Lung (tissue), 12 donors: Measurements from ENCODE around the gene SFXN3. TPM values are rescaled to one million over a fixed set of nuclear protein-coding genes. Genes with fewer than 3 reads are reported as not detected.

Source experiments
- ATAC-seq: fragments of 200-7000 bp; cut with Tn5 transposase; one replicate; pipeline ENCODE4 v1.9.1; 2020; ENCODE audit warnings: moderate number of reproducible peaks; ENCODE audit not compliant: insufficient read depth, low FRiP score
- DNase-seq, 3 donors: peaks; one replicate each; pipeline ENCODE4 v3.0.0-alpha.2; 2013 to 2017
- H3K27ac ChIP-seq, 2 donors: one replicate each; pipeline ENCODE4 v1.5.1; 2013; ENCODE audit warnings: mild to moderate bottlenecking in 2 of 2, moderate library complexity in 2 of 2, control low read depth in 1 of 2, inconsistent platforms in 1 of 2, low read depth in 1 of 2, low read length in 1 of 2
- H3K27me3 ChIP-seq, 3 donors: one replicate each; pipeline ENCODE4 v1.5.1; 2013; ENCODE audit warnings: low read length in 2 of 3; ENCODE audit not compliant: control insufficient read depth in 3 of 3, insufficient read depth in 3 of 3
- H3K36me3 ChIP-seq, 4 donors: one replicate each; pipeline ENCODE4 v1.5.1; 2013; ENCODE audit warnings: low read length in 4 of 4, mild to moderate bottlenecking in 1 of 4, moderate library complexity in 1 of 4; ENCODE audit not compliant: control insufficient read depth in 4 of 4, insufficient read depth in 4 of 4
- H3K4me1 ChIP-seq, 5 donors: one replicate each; pipeline ENCODE4 v1.5.1; 2013; ENCODE audit warnings: low read length in 5 of 5, mild to moderate bottlenecking in 2 of 5, moderate library complexity in 1 of 5; ENCODE audit not compliant: control insufficient read depth in 5 of 5, insufficient read depth in 5 of 5
- H3K4me3 ChIP-seq: one replicate; pipeline ENCODE4 v1.5.1; 2013; ENCODE audit warnings: mild to moderate bottlenecking, control low read depth, moderate library complexity
- H3K9ac ChIP-seq, 2 donors: one replicate each; pipeline ENCODE4 v1.5.1; 2013; ENCODE audit warnings: low read length in 2 of 2, control low read depth in 1 of 2; ENCODE audit not compliant: insufficient read depth in 1 of 2
- H3K9me3 ChIP-seq, 4 donors: one replicate each; pipeline ENCODE4 v1.5.1; 2013; ENCODE audit warnings: low read length in 3 of 4, mild to moderate bottlenecking in 1 of 4, moderate library complexity in 1 of 4; ENCODE audit not compliant: control insufficient read depth in 4 of 4, insufficient read depth in 3 of 4
- CTCF ChIP-seq: IDR thresholded peaks from 2 replicates; pipeline ENCODE4 v1.5.1; 2012; ENCODE audit warnings: mild to moderate bottlenecking; ENCODE audit errors: control extremely low read depth, extremely low read depth
- WGBS, 2 donors: extraction: QIAGEN DNeasy Blood & Tissue Kit; methylation state at CpG; one replicate each; pipeline ENCODE4 v1.1.7; 2013; 5-methylcytosine and 5-hydroxymethylcytosine counted together
- polyA plus RNA-seq, 2 donors: library from polyadenylated mRNA; stranded (reverse); fragments of 200-250 nt; gene quantifications; one replicate each; pipeline ENCODE4 v1.2.1, GENCODE V29; 2013
- total RNA-seq, 2 donors: library from RNA; depleted of rRNA in 1 of 2; stranded (reverse); fragments of >200 nt in 1 of 2; gene quantifications; one replicate each; pipeline ENCODE4 v1.2.1, GENCODE V29; 2014 to 2021
- donor health status: control.
- donor health status: control.
- donor health status: Bipolar disorder and iron deficiency.
- donor health status: healthy.
- donor health status: DM: yes; HTN: yes; CAD: no.

Gene SFXN3
- total and polyA plus RNA-seq, 4 donors, result 36.4 to 95.8 (median 39.6) TPM

- H3K27me3 ChIP-seq, result peaks cover 0 to 13% (median 8%) of the 10 kb centered on the region in 3 donors
- H3K9ac ChIP-seq, result no peak overlapping the region
- no peaks in the 10 kb centered on the region for H3K36me3 ChIP-seq
- 89 to 94% methylated on average over 4 of the region's 4 CpGs for WGBS, 2 donors
- no peak for TF ChIP-seq CTCF
- DNase-seq (no peak), ATAC-seq (no peak)
- H3K4me1 ChIP-seq, result peaks cover 0 to 12% (median 2%) of the 10 kb centered on the region in 5 donors
- H3K27ac ChIP-seq, result no peak overlapping the region
- H3K9me3 ChIP-seq, result no peaks in the 10 kb centered on the region
- no peak overlapping the region for H3K4me3 ChIP-seq
Observed at GRCh38 chr10:101055411-101055810, 24.4 kb downstream of the SFXN3 start.

GRCh38 chr10:101056365-101057151, 25.5 kb downstream of the SFXN3 start:
- DNase-seq (no peak), ATAC-seq (no peak)
- H3K4me3 ChIP-seq, result no peak overlapping the region
- H3K4me1 ChIP-seq, result peaks cover 0 to 16% (median 2%) of the 10 kb centered on the region in 5 donors
- no peak overlapping the region for H3K27ac ChIP-seq
- H3K9me3 ChIP-seq, result no peaks in the 10 kb centered on the region
- peaks cover 0 to 2% (median 0%) of the 10 kb centered on the region in 3 donors for H3K27me3 ChIP-seq
- 97 to 99% methylated on average over 4 of the region's 4 CpGs for WGBS, 2 donors
- no peak for TF ChIP-seq CTCF
- no peak overlapping the region for H3K9ac ChIP-seq
- no peaks in the 10 kb centered on the region for H3K36me3 ChIP-seq

GRCh38 chr10:101060036-101060950, 29.3 kb downstream of the SFXN3 start:
- Histone ChIP-seq H3K27ac (peak overlapping the region; percentile 94 to 97), H3K36me3 (no peaks in the 10 kb centered on the region), H3K4me3 (peak overlapping the region; percentile 48), H3K9me3 (no peaks in the 10 kb centered on the region), H3K4me1 (peaks cover 0 to 43% (median 16%) of the 10 kb centered on the region in 5 donors), H3K9ac (peak overlapping the region; percentile 26 to 96), H3K27me3 (no peaks in the 10 kb centered on the region)
- peak; percentile 77 for ATAC-seq
- peak; percentile 79 to 98 (median 97) for DNase-seq
- TF ChIP-seq CTCF, result peak; percentile 92
- WGBS, 2 donors, result 0% methylated on average over 37 of the region's 37 CpGs
